CD4-positive, alpha-beta T cell treated with Interleukin-17A for 4 hours (primary cell): ENCODE measurements around the gene OVAAL.

ENCODE experiments used
- DNase-seq: peaks from one replicate; pipeline ENCODE4 v3.0.0-alpha.2; 2020; ENCODE audit warnings: mixed read lengths

Gene OVAAL

DNA sequence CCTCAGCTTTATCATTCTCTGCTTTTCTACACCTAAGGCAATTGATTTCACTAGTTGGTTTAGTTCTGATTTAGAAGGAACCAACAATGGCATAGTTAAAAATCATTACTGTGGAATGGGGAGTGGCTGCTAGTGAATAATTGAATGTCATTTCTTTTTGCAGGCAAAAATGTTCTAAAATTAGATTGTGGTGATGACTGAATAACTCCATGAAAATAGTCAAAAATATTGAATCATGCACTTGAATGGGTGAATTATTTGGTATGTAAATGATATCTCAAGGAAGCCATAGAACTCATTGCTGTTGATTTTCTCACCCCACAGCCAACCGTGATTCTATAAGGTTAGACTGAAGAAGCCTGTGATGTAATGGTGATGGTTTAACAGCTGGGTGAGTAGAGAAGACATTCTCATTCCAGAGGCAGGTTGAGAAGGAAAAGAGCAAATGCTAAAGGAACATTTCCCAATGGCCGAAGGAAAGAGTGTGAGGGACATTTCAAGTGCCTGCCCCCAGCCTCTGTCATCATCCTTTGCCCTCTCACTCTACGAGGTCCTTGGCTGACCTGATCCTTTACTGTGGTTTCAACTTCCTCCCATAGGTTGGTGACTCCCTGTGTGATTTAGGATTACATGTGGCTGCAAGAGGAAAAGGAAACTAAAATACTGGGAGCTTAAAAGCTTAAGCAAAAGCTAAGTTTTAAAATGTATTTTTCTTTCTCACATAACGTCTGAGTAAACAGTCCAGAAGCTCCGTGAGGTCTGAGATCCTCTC is 12.5 kb downstream of the OVAAL start:
- DNase-seq = no peak

DNA sequence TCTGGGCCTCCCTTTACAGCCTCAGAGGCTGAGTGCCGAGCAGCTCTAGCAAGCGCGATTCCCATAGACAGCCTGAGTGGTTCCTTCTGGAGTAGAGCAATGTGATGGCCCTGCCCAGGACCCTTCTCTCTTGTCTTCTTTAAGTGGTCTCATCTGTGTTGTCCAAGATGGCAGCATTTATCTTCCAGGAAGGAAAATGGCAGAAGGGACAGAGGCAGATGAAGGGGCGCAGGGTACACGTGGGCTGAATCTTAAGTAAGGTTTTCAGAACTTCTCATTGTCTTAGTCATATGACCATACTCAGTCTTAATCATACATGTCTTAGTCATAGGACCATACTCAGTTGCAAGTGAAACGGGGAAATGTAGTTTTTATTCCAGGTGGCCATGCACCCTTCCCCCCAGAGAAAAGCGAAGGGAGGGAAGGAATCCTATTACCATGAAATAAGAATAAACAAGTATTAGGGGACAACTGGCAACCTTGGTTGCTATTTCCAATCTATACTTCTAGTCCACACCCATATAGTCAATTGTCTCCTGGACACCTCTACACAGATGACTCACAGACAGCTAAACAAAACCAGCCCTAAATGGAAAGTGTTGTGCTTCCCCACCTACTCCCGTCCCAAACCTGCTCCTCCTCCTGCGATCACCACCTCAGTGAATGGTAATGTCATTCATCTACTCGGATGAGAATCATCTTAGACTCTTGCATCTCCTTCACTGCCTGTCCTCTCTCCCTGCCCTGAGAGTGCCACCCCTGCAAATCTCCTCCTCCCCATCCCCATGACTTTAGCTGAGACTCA is 13.3 kb downstream of the OVAAL start:
- DNase-seq = no peak

DNA sequence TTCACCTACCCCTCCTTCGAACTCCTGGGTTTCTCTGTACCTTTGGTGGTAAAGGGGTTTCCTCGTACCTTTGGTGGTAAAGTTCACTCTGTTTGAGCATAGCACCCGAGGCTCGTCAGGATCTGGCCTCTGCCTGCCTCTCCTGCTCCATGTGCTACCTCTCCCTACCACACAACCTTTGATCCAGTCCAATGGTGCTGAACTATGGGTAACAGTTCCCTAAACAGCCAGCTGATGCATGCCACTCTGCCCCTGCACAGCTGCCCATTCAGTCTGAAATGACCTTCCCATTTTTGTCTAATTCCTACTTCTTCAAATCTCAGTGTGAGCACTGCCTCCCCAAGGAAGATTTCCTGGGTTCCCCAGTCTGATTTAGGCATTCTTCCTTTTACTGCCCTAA is 14.0 kb downstream of the OVAAL start:
- DNase-seq = no peak

DNA sequence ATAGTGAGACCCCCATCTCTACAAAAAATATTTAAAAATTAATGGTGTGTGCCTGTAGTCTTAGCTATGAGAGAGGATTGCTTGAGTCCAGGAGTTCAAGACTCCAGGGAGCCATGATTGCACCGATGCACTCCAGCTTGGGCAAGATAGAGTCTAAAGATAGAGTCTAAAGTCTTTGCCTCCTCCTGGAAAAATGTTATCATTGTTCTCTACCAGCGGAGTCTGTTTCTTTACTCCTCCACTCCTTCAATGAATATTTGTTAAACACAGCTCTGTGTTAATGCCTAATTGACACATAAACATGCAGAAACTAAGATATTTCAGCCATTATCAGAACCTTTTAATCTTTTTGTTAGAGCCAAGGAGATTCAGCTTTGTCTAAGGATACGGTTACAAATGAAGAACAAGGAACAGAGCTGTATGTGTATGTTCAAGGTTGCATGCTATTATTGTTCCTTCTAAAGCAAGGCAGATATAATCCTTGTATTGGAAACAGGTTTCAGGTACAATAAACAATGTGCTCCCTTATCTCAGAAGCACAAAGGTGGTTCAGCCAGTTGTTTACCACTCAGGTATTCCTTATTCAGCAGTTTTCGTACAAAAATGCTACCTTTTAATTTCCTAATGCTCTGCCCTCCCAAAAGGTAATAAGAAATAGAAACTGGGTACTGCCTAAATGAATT is 15.4 kb downstream of the OVAAL start:
- no peak for DNase-seq

DNA sequence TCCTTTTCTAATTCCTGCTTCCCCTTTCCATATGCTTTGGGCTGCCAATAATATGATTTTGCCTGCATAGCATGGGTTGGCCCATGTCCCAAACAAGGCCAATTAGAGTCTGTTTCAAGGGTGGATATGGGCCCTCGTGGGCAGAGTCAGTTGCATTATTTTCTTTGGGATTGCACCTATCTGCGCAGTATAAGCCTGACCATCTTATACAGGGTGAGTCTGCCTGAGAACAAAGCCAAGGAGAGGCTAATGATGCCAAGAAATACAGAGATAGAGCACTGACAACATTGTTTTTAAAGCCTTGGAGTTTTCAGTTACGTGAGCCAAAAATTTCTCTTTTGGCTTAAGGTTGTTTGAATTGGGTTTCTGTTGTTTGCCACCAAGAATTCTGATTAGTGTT is 18.6 kb downstream of the OVAAL start:
- DNase-seq = no peak

DNA sequence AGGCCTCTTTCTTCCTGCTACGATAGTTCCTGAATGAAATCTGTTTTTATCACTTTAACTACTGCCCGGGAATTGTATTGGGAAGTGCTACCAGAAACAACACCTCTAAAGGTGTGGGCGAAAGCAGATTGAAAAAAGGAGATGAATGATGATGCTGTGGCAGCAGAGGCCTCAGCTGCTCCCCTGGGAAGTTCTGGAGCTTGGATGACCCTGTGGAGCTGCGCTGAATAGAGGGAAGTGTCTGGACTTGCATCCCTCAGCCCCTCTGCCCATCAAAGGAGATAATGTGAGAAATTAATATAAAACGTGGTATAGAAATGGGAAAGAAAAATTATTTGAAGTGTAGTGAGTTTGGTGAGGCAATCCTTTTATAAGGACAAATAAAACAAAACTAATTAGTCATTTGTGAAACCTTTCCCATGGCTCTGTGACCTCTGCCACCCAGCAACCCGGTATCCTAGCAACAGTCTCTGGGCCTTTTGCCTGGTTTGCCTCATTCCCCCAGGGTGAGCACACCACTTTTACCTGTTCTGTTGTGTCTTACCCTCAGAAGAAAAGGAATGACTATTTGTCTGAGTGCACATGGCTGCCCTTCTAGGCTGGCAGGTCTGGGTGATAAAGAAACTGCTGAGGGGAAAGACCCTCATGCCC is 21.3 kb downstream of the OVAAL start:
- DNase-seq = no peak

DNA sequence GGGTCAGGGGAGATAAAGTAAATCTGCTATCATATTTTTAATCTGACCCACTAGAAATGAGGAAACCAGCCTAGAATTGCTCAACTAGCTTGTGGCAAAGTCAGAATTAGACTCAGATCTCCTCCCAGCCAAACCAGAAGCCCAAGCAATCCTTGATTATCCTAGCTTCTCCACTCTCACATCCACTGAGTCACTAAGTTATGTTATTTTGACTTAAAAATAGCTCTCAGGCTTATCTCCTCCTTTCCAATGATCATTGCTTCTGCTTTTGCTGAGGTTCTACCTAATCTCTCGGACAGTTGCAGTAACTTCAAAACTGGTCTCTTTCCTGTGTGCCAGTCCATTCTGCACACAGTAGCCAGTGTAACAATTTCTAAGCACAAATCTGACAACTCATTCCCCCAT is 22.9 kb downstream of the OVAAL start:
- no peak for DNase-seq

GRCh38 chr1:180584869-180585268 is 26.1 kb downstream of the OVAAL start:
- no peak for DNase-seq

- no peak for DNase-seq
These were observed 27.2 kb downstream of the OVAAL start for GRCh38 chr1:180585994-180586359.

- DNase-seq = no peak
These were observed 27.9 kb downstream of the OVAAL start for GRCh38 chr1:180586671-180587155.

- no peak for DNase-seq
These were observed 29.4 kb downstream of the OVAAL start for GRCh38 chr1:180588121-180588520.

DNA sequence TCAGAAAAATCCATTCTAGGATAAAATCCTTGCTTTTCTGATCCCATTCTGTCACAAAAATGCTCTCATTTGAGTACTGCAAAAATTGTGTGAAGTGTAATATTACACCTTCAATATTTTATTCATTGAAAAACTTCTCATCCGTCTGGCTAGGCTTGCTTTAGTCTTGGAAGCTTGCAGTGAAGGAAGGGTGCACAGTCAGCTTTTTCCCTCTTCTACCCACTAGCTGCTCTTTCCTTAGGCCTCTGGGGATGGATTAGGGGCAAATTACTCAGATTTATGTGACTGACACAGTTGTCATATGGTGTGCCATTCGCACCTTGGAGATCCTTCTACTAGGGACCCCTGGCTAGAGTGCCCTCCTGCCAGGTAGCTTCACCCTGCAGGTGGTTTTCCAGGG is 32.1 kb downstream of the OVAAL start:
- no peak for DNase-seq

DNA sequence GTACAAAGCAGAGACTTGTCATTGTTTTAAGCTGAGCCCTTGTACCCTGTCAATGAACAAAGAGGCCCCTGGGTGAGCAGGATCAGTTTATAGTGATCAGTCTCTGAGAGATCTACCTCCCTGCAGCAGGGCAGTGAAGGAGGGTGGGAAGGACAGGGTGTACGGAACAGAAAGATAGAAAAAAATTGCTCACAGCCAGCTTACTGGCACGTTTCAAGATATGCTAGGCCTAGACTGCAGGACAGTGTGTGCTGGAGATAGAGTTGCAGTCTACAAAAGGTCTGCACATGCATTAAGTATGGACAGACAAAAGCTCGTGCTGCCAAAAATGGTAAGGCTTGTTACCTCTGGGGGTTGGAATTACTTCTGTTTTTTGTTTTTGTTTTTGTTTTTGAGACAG is 34.6 kb downstream of the OVAAL start:
- DNase-seq = no peak

DNA sequence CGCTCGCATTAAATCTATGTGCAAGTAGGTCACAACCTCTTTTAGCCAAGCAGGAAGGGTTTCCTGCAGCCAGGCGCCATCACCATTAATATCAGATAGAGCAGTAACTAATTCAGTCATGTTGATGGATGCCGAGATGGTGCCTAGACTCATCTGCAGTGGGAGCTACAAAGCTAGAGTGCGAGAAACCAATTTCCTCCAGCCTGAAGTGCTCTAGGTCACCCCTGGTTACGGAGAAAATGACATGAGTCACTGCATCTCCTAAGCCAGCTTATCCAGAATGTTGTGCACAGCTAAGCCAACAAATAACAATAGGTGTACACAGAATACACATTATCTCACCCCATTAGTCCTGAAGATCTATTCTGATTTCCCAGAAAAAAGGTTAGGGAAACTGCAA is 36.0 kb downstream of the OVAAL start:
- no peak for DNase-seq

GRCh38 chr1:180595966-180596365 is 37.2 kb downstream of the OVAAL start:
- DNase-seq = no peak

DNA sequence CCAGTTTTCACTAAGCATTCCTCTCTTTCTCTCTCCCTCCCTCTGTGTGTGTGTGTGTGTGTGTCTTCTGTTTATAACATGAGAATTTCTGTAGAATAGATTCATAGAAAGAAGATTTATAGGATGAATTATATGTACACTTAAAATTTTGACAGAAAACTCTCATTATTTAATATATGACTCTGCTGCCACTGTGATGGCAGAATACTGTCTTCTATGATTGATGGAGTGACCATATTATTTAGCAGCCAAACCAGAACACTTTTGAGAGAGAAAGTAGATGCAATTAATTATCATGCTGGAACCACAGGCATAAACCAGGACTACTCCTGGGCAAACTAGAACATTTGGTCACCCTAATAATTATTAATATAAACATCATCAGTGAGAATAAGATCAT is 38.8 kb downstream of the OVAAL start:
- DNase-seq = no peak

DNA sequence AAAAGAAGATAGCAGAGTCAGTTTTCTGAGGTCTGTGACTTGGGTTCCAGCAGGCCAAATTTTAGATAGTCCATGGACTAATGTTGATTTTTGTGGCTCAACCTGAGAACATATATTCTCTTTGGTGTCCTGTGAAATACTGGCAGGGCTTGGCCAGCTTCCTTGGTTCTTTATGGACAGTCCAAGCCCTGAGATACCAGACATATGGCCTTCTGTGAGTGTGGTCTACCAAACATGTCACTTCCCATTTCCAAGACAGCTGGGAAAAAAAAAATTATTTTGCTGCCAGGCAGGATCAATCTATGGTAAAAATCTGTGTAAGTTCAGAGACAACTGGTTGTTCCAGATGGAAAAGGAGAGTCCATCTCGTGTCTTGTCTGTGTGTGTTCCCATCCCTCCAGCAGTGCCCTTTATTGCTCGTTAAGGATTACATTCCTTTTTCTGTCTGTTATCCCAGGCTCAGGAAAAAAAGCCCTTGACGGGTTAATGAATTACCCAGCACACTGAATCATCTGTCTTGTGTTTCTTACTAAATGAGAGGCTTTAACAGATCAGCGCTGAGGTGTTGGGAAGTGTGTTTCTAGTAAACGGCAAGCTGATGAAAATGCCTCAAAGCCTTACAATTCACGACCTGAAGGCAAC is 39.7 kb downstream of the OVAAL start:
- no peak for DNase-seq

- no peak for DNase-seq
These were observed 41.6 kb downstream of the OVAAL start for GRCh38 chr1:180600343-180600742.

GRCh38 chr1:180601512-180601911 is 42.7 kb downstream of the OVAAL start:
- DNase-seq = no peak

DNA sequence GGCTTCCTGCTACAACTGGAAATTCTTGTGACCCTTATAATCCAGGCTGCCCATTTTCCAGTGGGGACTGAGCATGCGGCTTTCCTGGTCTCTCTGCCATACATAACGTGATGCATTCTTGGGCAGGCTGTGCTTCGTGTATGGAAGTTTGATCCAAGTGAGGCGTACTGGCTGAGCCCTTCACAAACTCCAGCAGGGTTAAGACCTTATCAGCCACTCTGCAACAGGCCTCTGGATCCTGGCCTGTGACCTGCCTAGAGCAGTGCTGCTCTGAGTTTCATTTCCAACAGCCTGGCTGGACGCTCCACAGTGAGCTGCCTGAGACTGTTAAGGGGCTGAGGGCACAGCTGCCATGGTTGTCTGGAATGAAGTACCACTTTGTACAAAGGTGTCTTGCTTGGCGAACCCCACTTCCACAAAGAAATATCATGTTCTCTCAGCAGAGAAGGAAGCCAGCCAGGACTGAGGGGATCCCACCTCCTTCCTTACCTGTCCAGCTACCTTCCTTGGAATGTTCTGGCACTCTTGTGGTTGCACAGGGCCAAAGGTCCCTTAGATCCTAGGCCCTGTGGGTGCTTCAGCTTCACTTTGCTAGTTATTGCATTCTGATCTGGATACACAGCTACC is 44.6 kb downstream of the OVAAL start:
- DNase-seq = no peak

DNA sequence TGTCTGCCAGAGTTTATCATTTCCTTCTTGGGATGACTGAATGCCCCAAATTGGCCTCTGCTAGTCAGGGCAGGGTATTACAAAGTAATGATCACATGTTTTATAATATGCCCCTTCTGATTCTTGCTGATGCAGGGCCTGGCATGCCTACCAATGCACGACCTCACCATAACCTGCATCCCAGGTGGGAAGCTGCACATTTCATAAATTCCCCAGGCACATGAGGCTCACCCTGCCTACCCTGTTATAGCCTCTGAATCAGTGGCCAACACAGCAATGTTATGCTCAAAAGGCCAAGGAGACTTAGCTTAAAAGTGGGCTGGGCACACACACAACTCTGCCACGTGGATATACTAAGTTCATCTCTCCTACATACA is 45.1 kb downstream of the OVAAL start:
- no peak for DNase-seq

GRCh38 chr1:180606155-180606554 is 47.4 kb downstream of the OVAAL start:
- DNase-seq = no peak
